Activated T-cell treated with anti-CD3 and anti-CD28 coated beads for 24 hours (primary cell): ENCODE results near the gene N4BP2.

Experiments
- DNase-seq: peaks from one replicate; pipeline ENCODE4 v3.0.0-alpha.2; 2020; ENCODE audit warnings: low read depth

Gene N4BP2

GRCh38 chr4:40152637-40153036, 96.0 kb downstream of the N4BP2 start:
- DNase-seq: no peak

GRCh38 chr4:40157436-40157835, 100.8 kb downstream of the N4BP2 start:
- DNase-seq: no peak

GRCh38 chr4:40160258-40160657, 103.6 kb downstream of the N4BP2 start:
- DNase-seq: no peak

- no peak for DNase-seq
These were observed 107.8 kb downstream of the N4BP2 start for GRCh38 chr4:40164459-40164858.

- no peak for DNase-seq
These were observed 109.3 kb downstream of the N4BP2 start for GRCh38 chr4:40165916-40166315.

GRCh38 chr4:40168070-40168469, 111.4 kb downstream of the N4BP2 start:
- no peak for DNase-seq

- no peak for DNase-seq
These were observed 113.9 kb downstream of the N4BP2 start for GRCh38 chr4:40170588-40170987.

GRCh38 chr4:40173470-40173875, 116.8 kb downstream of the N4BP2 start:
- DNase-seq: no peak

GRCh38 chr4:40176602-40177001, 120.0 kb downstream of the N4BP2 start:
- no peak for DNase-seq

- DNase-seq: no peak
These were observed 120.9 kb downstream of the N4BP2 start for GRCh38 chr4:40177591-40177990.

- DNase-seq: no peak
These were observed 122.0 kb downstream of the N4BP2 start for GRCh38 chr4:40178672-40179071.

- DNase-seq: no peak
These were observed 122.7 kb downstream of the N4BP2 start for GRCh38 chr4:40179360-40179759.

- no peak for DNase-seq
These were observed 123.7 kb downstream of the N4BP2 start for GRCh38 chr4:40180356-40180755.

GRCh38 chr4:40182001-40182400, 125.4 kb downstream of the N4BP2 start:
- DNase-seq: no peak

GRCh38 chr4:40182954-40183353, 126.3 kb downstream of the N4BP2 start:
- no peak for DNase-seq

- DNase-seq: no peak
These were observed 127.2 kb downstream of the N4BP2 start for GRCh38 chr4:40183615-40184411.

GRCh38 chr4:40185830-40186664, 129.4 kb downstream of the N4BP2 start:
- no peak for DNase-seq

GRCh38 chr4:40186665-40187014, 130.0 kb downstream of the N4BP2 start:
- DNase-seq: no peak

GRCh38 chr4:40187386-40187906, 130.8 kb downstream of the N4BP2 start:
- no peak for DNase-seq

- no peak for DNase-seq
These were observed 133.4 kb downstream of the N4BP2 start for GRCh38 chr4:40190019-40190418.

GRCh38 chr4:40190465-40190864, 133.8 kb downstream of the N4BP2 start:
- no peak for DNase-seq

- no peak for DNase-seq
These were observed 134.5 kb downstream of the N4BP2 start for GRCh38 chr4:40190880-40191815.
